ENCODE results near the gene EFCAB10. TPM values are rescaled to one million over a fixed set of nuclear protein-coding genes. Genes with fewer than 3 reads are reported as not detected.

The EFCAB10 gene
- polyA plus RNA-seq, 1 donor from 2014 or later, result not detected

DNA sequence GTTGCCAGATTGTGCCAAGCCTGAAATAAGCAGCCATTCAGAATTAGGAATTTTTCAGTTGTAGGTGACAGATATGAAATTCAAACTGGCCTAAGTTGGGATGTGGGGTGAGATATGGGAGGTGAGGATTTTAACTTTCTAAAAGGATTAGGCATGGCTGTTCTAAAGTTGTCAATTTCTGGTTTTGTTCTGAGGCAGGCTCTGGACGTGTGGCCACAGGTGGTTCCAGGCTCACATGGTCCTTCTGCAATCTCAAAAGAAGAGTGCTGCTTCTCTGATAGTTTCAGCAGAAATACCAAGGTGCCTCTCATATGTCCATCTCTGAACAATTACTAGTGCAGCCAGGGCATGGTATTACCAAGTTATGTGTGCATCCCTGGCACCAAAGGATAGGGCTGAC lies 21.4 kb downstream of the EFCAB10 start:
- Histone ChIP-seq H3K36me3 (ENCODE audit: insufficient read depth, low read length) (no peaks in the 10 kb centered on the region), H3K9me3 (ENCODE audit: low read length) (no peaks in the 10 kb centered on the region), H3K9me2 (ENCODE audit: insufficient read depth, low read length) (no peaks in the 10 kb centered on the region), H3K4me3 (ENCODE audit: low read length) (no peak overlapping the region), H3K79me2 (replicated peaks; ENCODE audit: insufficient read depth, low read length) (no peaks in the 10 kb centered on the region), H2AFZ (ENCODE audit: low read depth, low read length) (no peak overlapping the region), H3K27ac (ENCODE audit: low read length) (no peak overlapping the region), H3K9ac (ENCODE audit: low read length) (no peak overlapping the region), H4K20me1 (ENCODE audit: insufficient read depth) (no peaks in the 10 kb centered on the region), H3F3A (ENCODE audit: insufficient read depth, low read length, poor library complexity, severe bottlenecking) (no peaks in the 10 kb centered on the region), H3K4me2 (ENCODE audit: low read length) (no peak overlapping the region), H3K27me3 (ENCODE audit: insufficient read depth, low read depth, low read length) (no peaks in the 10 kb centered on the region)
- no peak for TF ChIP-seq SMC3 (conservative IDR thresholded peaks at IDR 0.05; ENCODE audit: poor library complexity)
- TF ChIP-seq CTCF (IDR thresholded peaks at IDR 0.05; ENCODE audit: poor library complexity, severe bottlenecking), result no peak
- TF ChIP-seq EZH2 (IDR thresholded peaks at IDR 0.05; ENCODE audit: borderline replicate concordance, insufficient read depth, low read length, poor library complexity, severe bottlenecking), result no peak
- TF ChIP-seq, protein P1, sequence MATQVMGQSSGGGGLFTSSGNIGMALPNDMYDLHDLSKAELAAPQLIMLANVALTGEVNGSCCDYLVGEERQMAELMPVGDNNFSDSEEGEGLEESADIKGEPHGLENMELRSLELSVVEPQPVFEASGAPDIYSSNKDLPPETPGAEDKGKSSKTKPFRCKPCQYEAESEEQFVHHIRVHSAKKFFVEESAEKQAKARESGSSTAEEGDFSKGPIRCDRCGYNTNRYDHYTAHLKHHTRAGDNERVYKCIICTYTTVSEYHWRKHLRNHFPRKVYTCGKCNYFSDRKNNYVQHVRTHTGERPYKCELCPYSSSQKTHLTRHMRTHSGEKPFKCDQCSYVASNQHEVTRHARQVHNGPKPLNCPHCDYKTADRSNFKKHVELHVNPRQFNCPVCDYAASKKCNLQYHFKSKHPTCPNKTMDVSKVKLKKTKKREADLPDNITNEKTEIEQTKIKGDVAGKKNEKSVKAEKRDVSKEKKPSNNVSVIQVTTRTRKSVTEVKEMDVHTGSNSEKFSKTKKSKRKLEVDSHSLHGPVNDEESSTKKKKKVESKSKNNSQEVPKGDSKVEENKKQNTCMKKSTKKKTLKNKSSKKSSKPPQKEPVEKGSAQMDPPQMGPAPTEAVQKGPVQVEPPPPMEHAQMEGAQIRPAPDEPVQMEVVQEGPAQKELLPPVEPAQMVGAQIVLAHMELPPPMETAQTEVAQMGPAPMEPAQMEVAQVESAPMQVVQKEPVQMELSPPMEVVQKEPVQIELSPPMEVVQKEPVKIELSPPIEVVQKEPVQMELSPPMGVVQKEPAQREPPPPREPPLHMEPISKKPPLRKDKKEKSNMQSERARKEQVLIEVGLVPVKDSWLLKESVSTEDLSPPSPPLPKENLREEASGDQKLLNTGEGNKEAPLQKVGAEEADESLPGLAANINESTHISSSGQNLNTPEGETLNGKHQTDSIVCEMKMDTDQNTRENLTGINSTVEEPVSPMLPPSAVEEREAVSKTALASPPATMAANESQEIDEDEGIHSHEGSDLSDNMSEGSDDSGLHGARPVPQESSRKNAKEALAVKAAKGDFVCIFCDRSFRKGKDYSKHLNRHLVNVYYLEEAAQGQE (IDR thresholded peaks at IDR 0.05; ENCODE audit: borderline replicate concordance), result no peak
- no peak for TF ChIP-seq MXI1 (conservative IDR thresholded peaks at IDR 0.05; ENCODE audit: poor library complexity, severe bottlenecking)
- no peak for TF ChIP-seq POLR2AphosphoS5 (IDR thresholded peaks at IDR 0.05)
- no peak for TF ChIP-seq TAF1 (IDR thresholded peaks at IDR 0.05; ENCODE audit: low read depth)
- TF ChIP-seq RAD21 (conservative IDR thresholded peaks at IDR 0.05), result no peak
- no peak for TF ChIP-seq EP300 (conservative IDR thresholded peaks at IDR 0.05; ENCODE audit: poor library complexity, severe bottlenecking)

DNA sequence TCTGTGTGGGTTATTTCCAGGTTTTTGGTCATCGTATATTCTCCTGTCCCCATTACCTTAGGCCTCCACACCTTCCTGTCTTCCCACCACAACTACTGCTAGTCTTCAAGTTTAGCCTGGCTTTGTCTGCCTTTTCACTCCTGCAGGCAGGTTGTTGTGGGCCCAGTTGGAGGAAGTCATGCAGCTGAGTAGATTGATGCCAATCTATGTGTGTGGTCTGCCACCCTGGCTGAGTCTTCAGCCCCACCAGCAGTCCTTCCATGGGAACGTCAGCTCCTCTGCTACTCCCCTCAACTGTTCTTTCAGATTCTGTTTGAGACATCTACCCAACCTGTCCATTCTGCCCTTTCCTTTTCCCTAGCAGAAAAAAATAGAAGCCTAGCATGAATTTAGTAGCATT lies 43.0 kb downstream of the EFCAB10 start:
- no peak for TF ChIP-seq MXI1 (conservative IDR thresholded peaks at IDR 0.05; ENCODE audit: poor library complexity, severe bottlenecking)
- TF ChIP-seq TAF1 (IDR thresholded peaks at IDR 0.05; ENCODE audit: low read depth), result no peak
- TF ChIP-seq EZH2 (IDR thresholded peaks at IDR 0.05; ENCODE audit: borderline replicate concordance, insufficient read depth, low read length, poor library complexity, severe bottlenecking), result no peak
- TF ChIP-seq POLR2AphosphoS5 (IDR thresholded peaks at IDR 0.05), result no peak
- Histone ChIP-seq H3K9me2 (ENCODE audit: insufficient read depth, low read length) (no peaks in the 10 kb centered on the region), H3F3A (ENCODE audit: insufficient read depth, low read length, poor library complexity, severe bottlenecking) (no peaks in the 10 kb centered on the region), H3K27me3 (ENCODE audit: insufficient read depth, low read depth, low read length) (no peaks in the 10 kb centered on the region), H3K27ac (ENCODE audit: low read length) (no peak overlapping the region), H3K4me2 (ENCODE audit: low read length) (no peak overlapping the region), H3K9ac (ENCODE audit: low read length) (no peak overlapping the region), H4K20me1 (ENCODE audit: insufficient read depth) (no peaks in the 10 kb centered on the region), H3K79me2 (replicated peaks; ENCODE audit: insufficient read depth, low read length) (peaks cover 7% of the 10 kb centered on the region), H2AFZ (ENCODE audit: low read depth, low read length) (no peak overlapping the region), H3K4me3 (ENCODE audit: low read length) (no peak overlapping the region), H3K9me3 (ENCODE audit: low read length) (no peaks in the 10 kb centered on the region), H3K36me3 (ENCODE audit: insufficient read depth, low read length) (no peaks in the 10 kb centered on the region)

Data from neural cell (in vitro differentiated cells).